Esophagus muscularis mucosa (tissue), 3 donors: ENCODE measurements around the gene ATP8B2.
"Not testable (repeated sequence)": the region's sequence is repeated elsewhere in the genome, so short reads cannot be mapped to it uniquely, and the experiment has no call there.

Experiments
- CTCF ChIP-seq, 3 experiments: fragments of 200-600 bp in 2 of 3; fragments of 450-650 bp in 1 of 3; sonication (generic) in 2 of 3; IDR thresholded peaks; one replicate each; pipeline ENCODE4 v1.5.1; 2017 to 2019; ENCODE audit warnings: antibody characterized with exemption in 3 of 3, mild to moderate bottlenecking in 2 of 3, moderate library complexity in 1 of 3
- POLR2A ChIP-seq: fragments of 450-650 bp; IDR thresholded peaks from one replicate; pipeline ENCODE4 v1.6.1; 2017; ENCODE audit warnings: antibody characterized with exemption, moderate library complexity, mild to moderate bottlenecking, low read depth

DNA sequence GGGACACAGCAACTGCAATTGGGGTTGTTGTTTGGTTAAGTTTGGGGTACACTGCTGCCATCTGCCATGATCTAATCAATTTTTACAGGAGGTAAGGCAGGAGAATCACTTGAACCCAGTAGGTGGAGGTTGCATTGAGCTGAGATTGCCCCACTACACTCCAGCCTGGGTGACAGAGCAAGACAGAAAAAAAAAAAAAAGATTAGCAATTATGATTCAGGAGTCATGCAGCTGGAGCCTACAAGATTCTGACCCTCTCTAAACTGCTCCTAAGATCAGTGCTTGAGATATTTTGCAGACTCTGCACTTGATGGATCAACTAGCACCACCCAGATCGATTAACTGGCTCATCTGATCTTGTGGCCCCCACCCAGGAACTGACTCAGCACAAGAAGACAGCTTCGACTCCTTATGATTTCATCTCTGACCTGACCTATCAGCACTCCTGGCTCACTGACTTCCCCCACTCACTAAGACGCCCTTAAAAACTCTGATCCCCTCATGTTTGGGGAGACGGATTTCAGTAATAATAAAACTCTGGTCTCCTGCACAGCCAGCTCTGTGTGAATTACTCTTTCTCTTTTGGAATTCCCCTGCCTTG, 17.6 kb upstream of the ATP8B2 start:
- TF ChIP-seq POLR2A; CTCF (IDR thresholded peaks at IDR 0.05): not testable (repeated sequence)
